ENCODE measurements around the gene STK38L.

STK38L gene

DNA sequence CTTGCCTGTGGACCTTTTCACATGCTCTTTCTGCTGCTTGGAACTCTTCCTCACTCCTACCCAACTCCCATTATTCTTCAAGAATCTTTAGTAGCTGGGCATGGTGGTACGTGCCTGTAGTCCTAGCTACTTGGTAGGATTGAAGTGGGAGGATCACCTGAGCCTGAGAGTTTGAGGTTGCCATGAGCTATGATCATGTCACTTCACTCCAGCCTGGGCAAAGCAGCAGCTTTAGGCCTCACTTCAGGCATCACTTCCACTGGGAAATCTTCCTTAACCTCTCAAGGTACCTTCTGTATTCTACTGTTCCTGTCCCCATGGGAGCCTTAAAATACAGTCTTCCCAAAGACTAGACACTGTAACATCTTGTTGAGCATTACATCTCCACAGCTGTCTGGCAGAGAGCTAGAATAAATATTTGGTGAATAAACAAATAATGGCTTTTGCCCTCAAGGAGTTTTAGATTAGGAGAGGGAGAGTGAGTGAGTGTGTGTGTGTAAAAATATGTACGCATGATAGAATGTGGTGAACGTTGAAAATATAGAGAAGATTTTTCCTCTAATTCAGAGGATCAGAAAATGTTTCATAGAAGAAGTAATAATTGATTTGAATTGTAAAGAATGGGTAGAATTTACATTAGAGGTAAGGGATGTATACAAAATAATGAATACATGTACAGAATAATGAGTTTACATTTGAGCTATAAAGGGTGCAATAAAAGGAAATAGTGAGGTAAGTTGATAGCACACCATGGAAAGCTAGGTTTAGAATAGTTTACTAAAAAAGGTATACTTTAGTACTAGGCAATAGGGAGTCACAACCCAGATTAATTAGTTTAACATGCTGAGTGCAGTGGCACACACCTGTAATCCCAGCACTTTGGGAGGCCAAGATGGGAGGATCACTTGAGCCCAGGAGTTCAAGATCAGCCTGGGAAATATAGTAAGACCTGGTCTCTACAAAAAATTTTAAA is 59.3 kb downstream of the STK38L start:
- peaks cover 9% of the 10 kb centered on the region for H3K36me3 ChIP-seq (ENCODE audit: insufficient read depth, low read length)
- H3K9me3 ChIP-seq (replicated peaks; ENCODE audit: low read length): no peaks in the 10 kb centered on the region
- H3K4me1 ChIP-seq (ENCODE audit: control insufficient read depth, insufficient read depth, low read length): peaks cover 7% of the 10 kb centered on the region
- H3K9ac ChIP-seq (ENCODE audit: low read depth, low read length): no peak overlapping the region
- no peaks in the 10 kb centered on the region for H3K27me3 ChIP-seq (ENCODE audit: control insufficient read depth, insufficient read depth, low read length)
- no peak overlapping the region for H3K4me3 ChIP-seq (ENCODE audit: low read length)
- H3K4me2 ChIP-seq (ENCODE audit: low read length): no peak overlapping the region

- H3K4me1 ChIP-seq (ENCODE audit: control insufficient read depth, insufficient read depth, low read length): peaks cover 7% of the 10 kb centered on the region
- no peaks in the 10 kb centered on the region for H3K27me3 ChIP-seq (ENCODE audit: control insufficient read depth, insufficient read depth, low read length)
- H3K36me3 ChIP-seq (ENCODE audit: insufficient read depth, low read length): peaks cover 15% of the 10 kb centered on the region
- no peak overlapping the region for H3K9ac ChIP-seq (ENCODE audit: low read depth, low read length)
- no peaks in the 10 kb centered on the region for H3K9me3 ChIP-seq (replicated peaks; ENCODE audit: low read length)
- no peak overlapping the region for H3K4me2 ChIP-seq (ENCODE audit: low read length)
- H3K4me3 ChIP-seq (ENCODE audit: low read length): no peak overlapping the region
Measured at GRCh38 chr12:27304856-27305255, 60.8 kb downstream of the STK38L start.

GRCh38 chr12:27305673-27306456 is 61.8 kb downstream of the STK38L start:
- Histone ChIP-seq H3K4me1 (ENCODE audit: control insufficient read depth, insufficient read depth, low read length) (peaks cover 7% of the 10 kb centered on the region), H3K27me3 (ENCODE audit: control insufficient read depth, insufficient read depth, low read length) (no peaks in the 10 kb centered on the region), H3K4me2 (ENCODE audit: low read length) (no peak overlapping the region), H3K9me3 (replicated peaks; ENCODE audit: low read length) (no peaks in the 10 kb centered on the region), H3K4me3 (ENCODE audit: low read length) (no peak overlapping the region), H3K9ac (ENCODE audit: low read depth, low read length) (no peak overlapping the region), H3K36me3 (ENCODE audit: insufficient read depth, low read length) (peaks cover 15% of the 10 kb centered on the region)

- Histone ChIP-seq H3K4me2 (ENCODE audit: low read length) (no peak overlapping the region), H3K36me3 (ENCODE audit: insufficient read depth, low read length) (peaks cover 7% of the 10 kb centered on the region)
Measured at GRCh38 chr12:27309293-27309994, 65.4 kb downstream of the STK38L start.

GRCh38 chr12:27309995-27310315 is 65.9 kb downstream of the STK38L start:
- no peak overlapping the region for H3K4me3 ChIP-seq (ENCODE audit: low read length)
- peaks cover 7% of the 10 kb centered on the region for H3K36me3 ChIP-seq (ENCODE audit: insufficient read depth, low read length)
- H3K27me3 ChIP-seq (ENCODE audit: control insufficient read depth, insufficient read depth, low read length): no peaks in the 10 kb centered on the region
- H3K4me2 ChIP-seq (ENCODE audit: low read length): no peak overlapping the region
- no peak overlapping the region for H3K9ac ChIP-seq (ENCODE audit: low read depth, low read length)
- no peaks in the 10 kb centered on the region for H3K9me3 ChIP-seq (replicated peaks; ENCODE audit: low read length)
- no peaks in the 10 kb centered on the region for H3K4me1 ChIP-seq (ENCODE audit: control insufficient read depth, insufficient read depth, low read length)

More at GRCh38 chr12:27309293-27309994, 65.4 kb downstream of the STK38L start:
- H3K4me1 ChIP-seq (ENCODE audit: control insufficient read depth, insufficient read depth, low read length): no peaks in the 10 kb centered on the region
- H3K4me3 ChIP-seq (ENCODE audit: low read length): no peak overlapping the region
- no peaks in the 10 kb centered on the region for H3K9me3 ChIP-seq (replicated peaks; ENCODE audit: low read length)
- no peaks in the 10 kb centered on the region for H3K27me3 ChIP-seq (ENCODE audit: control insufficient read depth, insufficient read depth, low read length)
- no peak overlapping the region for H3K9ac ChIP-seq (ENCODE audit: low read depth, low read length)

GRCh38 chr12:27316947-27317346 is 72.9 kb downstream of the STK38L start:
- Histone ChIP-seq H3K4me1 (ENCODE audit: control insufficient read depth, insufficient read depth, low read length) (peaks cover 11% of the 10 kb centered on the region), H3K4me3 (ENCODE audit: low read length) (no peak overlapping the region), H3K9ac (ENCODE audit: low read depth, low read length) (no peak overlapping the region), H3K4me2 (ENCODE audit: low read length) (no peak overlapping the region), H3K27me3 (ENCODE audit: control insufficient read depth, insufficient read depth, low read length) (no peaks in the 10 kb centered on the region), H3K36me3 (ENCODE audit: insufficient read depth, low read length) (peaks cover 25% of the 10 kb centered on the region), H3K9me3 (replicated peaks; ENCODE audit: low read length) (no peaks in the 10 kb centered on the region)

- Histone ChIP-seq H3K36me3 (ENCODE audit: insufficient read depth, low read length) (peaks cover 36% of the 10 kb centered on the region), H3K4me2 (ENCODE audit: low read length) (no peak overlapping the region), H3K27me3 (ENCODE audit: control insufficient read depth, insufficient read depth, low read length) (no peaks in the 10 kb centered on the region), H3K4me1 (ENCODE audit: control insufficient read depth, insufficient read depth, low read length) (peaks cover 11% of the 10 kb centered on the region), H3K9ac (ENCODE audit: low read depth, low read length) (no peak overlapping the region), H3K9me3 (replicated peaks; ENCODE audit: low read length) (no peaks in the 10 kb centered on the region), H3K4me3 (ENCODE audit: low read length) (no peak overlapping the region)
Measured at GRCh38 chr12:27319409-27319808, 75.3 kb downstream of the STK38L start.

DNA sequence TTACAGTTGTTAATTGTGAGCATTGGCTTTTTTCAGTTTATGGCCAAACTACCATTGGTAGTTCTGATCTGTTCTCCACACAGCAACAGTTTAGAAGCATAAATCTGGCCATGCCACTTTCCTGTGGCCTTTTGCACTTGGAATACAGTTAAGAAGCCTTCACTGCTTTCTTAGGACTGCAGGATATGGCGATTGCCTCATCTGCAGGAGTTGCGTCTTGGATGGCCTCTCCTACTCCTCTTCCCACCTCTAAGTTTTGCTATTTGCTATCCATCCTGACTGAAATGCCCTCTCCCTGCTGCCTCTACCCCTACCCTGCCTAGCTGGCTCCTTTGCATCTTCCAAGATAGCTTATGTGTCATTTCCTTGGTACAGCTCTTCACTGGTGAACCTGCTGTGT is 75.8 kb downstream of the STK38L start:
- no peak overlapping the region for H3K4me3 ChIP-seq (ENCODE audit: low read length)
- H3K4me2 ChIP-seq (ENCODE audit: low read length): no peak overlapping the region
- peaks cover 36% of the 10 kb centered on the region for H3K36me3 ChIP-seq (ENCODE audit: insufficient read depth, low read length)
- H3K9ac ChIP-seq (ENCODE audit: low read depth, low read length): no peak overlapping the region
- peaks cover 11% of the 10 kb centered on the region for H3K4me1 ChIP-seq (ENCODE audit: control insufficient read depth, insufficient read depth, low read length)
- no peaks in the 10 kb centered on the region for H3K9me3 ChIP-seq (replicated peaks; ENCODE audit: low read length)
- H3K27me3 ChIP-seq (ENCODE audit: control insufficient read depth, insufficient read depth, low read length): no peaks in the 10 kb centered on the region

DNA sequence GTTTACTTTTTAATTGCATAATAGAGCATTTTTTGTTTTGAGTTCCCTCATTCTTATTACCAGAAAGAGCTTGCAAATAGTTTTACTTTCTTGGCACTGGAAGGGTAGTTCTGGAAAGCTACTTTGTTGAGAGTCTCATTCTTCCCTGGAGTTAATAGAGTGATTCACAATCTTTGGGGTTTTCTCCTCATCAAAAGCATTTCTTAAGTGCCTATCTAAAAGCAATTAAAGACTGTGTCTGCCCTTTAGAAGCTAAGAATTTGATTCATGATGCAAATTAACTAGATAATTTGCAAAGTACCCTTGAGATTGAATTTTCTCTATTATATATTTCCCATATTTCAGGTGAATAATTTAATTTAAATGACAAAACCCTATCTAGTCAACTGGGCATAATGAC is 80.4 kb downstream of the STK38L start:
- no peak overlapping the region for H3K4me2 ChIP-seq (ENCODE audit: low read length)
- H3K4me3 ChIP-seq (ENCODE audit: low read length): no peak overlapping the region
- H3K9me3 ChIP-seq (replicated peaks; ENCODE audit: low read length): no peaks in the 10 kb centered on the region
- H3K9ac ChIP-seq (ENCODE audit: low read depth, low read length): no peak overlapping the region
- no peaks in the 10 kb centered on the region for H3K27me3 ChIP-seq (ENCODE audit: control insufficient read depth, insufficient read depth, low read length)
- peaks cover 16% of the 10 kb centered on the region for H3K36me3 ChIP-seq (ENCODE audit: insufficient read depth, low read length)
- H3K4me1 ChIP-seq (ENCODE audit: control insufficient read depth, insufficient read depth, low read length): peaks cover 7% of the 10 kb centered on the region

GRCh38 chr12:27330846-27331245 is 86.8 kb downstream of the STK38L start:
- Histone ChIP-seq H3K9ac (ENCODE audit: low read depth, low read length) (peak overlapping the region; percentile 68), H3K4me2 (ENCODE audit: low read length) (peak overlapping the region; percentile 79), H3K27me3 (ENCODE audit: control insufficient read depth, insufficient read depth, low read length) (no peaks in the 10 kb centered on the region), H3K9me3 (replicated peaks; ENCODE audit: low read length) (no peaks in the 10 kb centered on the region), H3K4me1 (ENCODE audit: control insufficient read depth, insufficient read depth, low read length) (peaks cover 29% of the 10 kb centered on the region), H3K36me3 (ENCODE audit: insufficient read depth, low read length) (peaks cover 4% of the 10 kb centered on the region), H3K4me3 (ENCODE audit: low read length) (peak overlapping the region; percentile 41)

GRCh38 chr12:27331291-27331926 is 87.3 kb downstream of the STK38L start:
- Histone ChIP-seq H3K4me2 (ENCODE audit: low read length) (peak overlapping the region; percentile 79), H3K4me3 (ENCODE audit: low read length) (peak overlapping the region; percentile 41), H3K36me3 (ENCODE audit: insufficient read depth, low read length) (peaks cover 4% of the 10 kb centered on the region), H3K9ac (ENCODE audit: low read depth, low read length) (peak overlapping the region; percentile 68), H3K4me1 (ENCODE audit: control insufficient read depth, insufficient read depth, low read length) (peaks cover 29% of the 10 kb centered on the region), H3K27me3 (ENCODE audit: control insufficient read depth, insufficient read depth, low read length) (no peaks in the 10 kb centered on the region), H3K9me3 (replicated peaks; ENCODE audit: low read length) (no peaks in the 10 kb centered on the region)

Data from skeletal muscle satellite cell (primary cell).